Left lung (tissue), 10 donors: ENCODE measurements around the gene SLC9A5. TPM values are rescaled to one million over a fixed set of nuclear protein-coding genes. Genes with fewer than 3 reads are reported as not detected.

Experiments
- ATAC-seq: fragments of 200-7000 bp; cut with Tn5 transposase; one replicate; pipeline ENCODE4 v1.9.1; 2020; ENCODE audit warnings: moderate library complexity
- DNase-seq, 4 donors: peaks; one replicate each; pipeline ENCODE4 v3.0.0-alpha.2; 2013 to 2020
- H3K27ac ChIP-seq, 2 donors: fragments of 200-600 bp; sonication (generic) in 1 of 2; one replicate each; pipeline versions ENCODE4 v1.5.0 to v1.8.0; 2020 to 2021
- H3K27me3 ChIP-seq, 2 donors: fragments of 200-600 bp; sonication (generic) in 1 of 2; one replicate each; pipeline versions ENCODE4 v1.5.0 to v1.8.0; 2020 to 2021
- H3K36me3 ChIP-seq, 2 donors: fragments of 200-600 bp; sonication (generic) in 1 of 2; one replicate each; pipeline versions ENCODE4 v1.5.0 to v1.8.0; 2020 to 2021
- H3K4me1 ChIP-seq, 2 donors: fragments of 200-600 bp; one replicate each; pipeline ENCODE4 v1.8.0; 2021
- H3K4me3 ChIP-seq, 2 donors: fragments of 200-600 bp; sonication (generic) in 1 of 2; one replicate each; pipeline versions ENCODE4 v1.5.0 to v1.8.0; 2020 to 2021; ENCODE audit warnings: mild to moderate bottlenecking in 1 of 2
- H3K9me3 ChIP-seq, 2 donors: fragments of 200-600 bp; sonication (generic) in 1 of 2; one replicate each; pipeline versions ENCODE4 v1.5.0 to v1.8.0; 2020 to 2021
- intact Hi-C, 2 donors: fragments of 100-400 bp; cut with DNase I; formaldehyde crosslinking; loops; one replicate each; pipeline versions ENCODE4 v1.11.2 to v1.14.2; 2022
- polyA plus RNA-seq, 6 donors: library from polyadenylated mRNA; unstranded; fragments of 120-200 nt; gene quantifications; one replicate each; pipeline ENCODE4 v1.2.1, GENCODE V29; 2013; ENCODE audit not compliant: insufficient read length in 6 of 6
- total RNA-seq, 2 donors: library from RNA; stranded (reverse); fragmentation: NEBNext Ultra II Directional; extraction: Animal tissue kit (Norgen Biotek cat#: 25700); gene quantifications; one replicate each; pipeline ENCODE4 v1.2.1, GENCODE V29; 2021
- TF ChIP-seq, protein P1 (sequence below), 2 donors: fragments of 200-600 bp; sonication (generic) in 1 of 2; IDR thresholded peaks; one replicate each; pipeline versions ENCODE4 v1.5.0 to v1.8.0; 2021; ENCODE audit warnings: antibody characterized with exemption in 2 of 2
- donor health status: DM: no; HTN: yes; CAD: no.
- donor health status: DM: no; HTN: no; CAD: no.

The SLC9A5 gene
- total and polyA plus RNA-seq, 8 donors, result 3.2 to 26.1 (median 20.9) TPM

DNA sequence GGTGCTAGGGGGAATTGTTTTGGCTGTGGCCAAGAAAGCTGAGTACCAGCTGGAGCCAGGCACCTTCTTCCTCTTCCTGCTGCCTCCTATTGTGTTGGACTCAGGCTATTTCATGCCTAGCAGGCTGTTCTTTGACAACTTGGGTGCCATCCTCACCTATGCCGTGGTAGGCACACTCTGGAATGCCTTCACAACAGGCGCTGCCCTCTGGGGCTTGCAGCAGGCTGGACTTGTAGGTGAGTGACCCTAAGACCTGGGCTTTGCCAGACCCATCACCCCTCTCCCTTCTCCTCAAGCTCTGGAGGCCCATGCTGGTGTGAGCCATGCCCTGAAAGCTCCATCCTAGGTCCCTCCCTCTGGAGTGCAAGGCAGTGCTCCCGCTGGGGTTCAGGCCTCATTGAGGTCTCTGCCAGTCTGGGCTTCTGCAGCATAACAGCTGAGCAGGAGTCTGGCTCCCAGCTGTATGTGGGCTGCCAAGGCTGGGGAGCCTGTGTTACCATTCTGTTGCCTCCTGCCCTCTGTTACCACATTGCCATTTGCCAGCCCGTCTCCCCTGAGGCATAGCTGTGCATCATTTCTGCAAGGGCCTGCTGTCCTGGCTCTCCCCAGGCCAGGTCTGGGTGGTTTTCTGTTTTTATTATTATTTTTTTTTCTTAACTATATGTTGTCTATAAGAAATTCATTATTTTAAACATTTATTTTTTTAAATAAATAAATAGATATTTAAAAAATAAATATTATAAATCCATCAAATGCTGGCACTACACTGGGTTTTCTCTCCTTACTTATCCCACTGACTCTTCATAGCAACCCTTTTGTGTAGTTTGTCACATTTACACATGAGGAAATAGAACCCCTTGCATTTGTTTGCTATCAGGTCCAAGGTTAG is 4.1 kb downstream of the SLC9A5 start:
- Histone ChIP-seq H3K4me1 (peaks cover 10 to 16% of the 10 kb centered on the region in 2 donors), H3K4me3 (no peak overlapping the region), H3K9me3 (no peaks in the 10 kb centered on the region), H3K36me3 (no peaks in the 10 kb centered on the region), H3K27ac (no peak overlapping the region), H3K27me3 (peaks cover 0 to 33% of the 10 kb centered on the region in 2 donors)
- intact Hi-C loops, result no loop called here
- ATAC-seq (no peak), DNase-seq (no peak)
- TF ChIP-seq, protein P1, sequence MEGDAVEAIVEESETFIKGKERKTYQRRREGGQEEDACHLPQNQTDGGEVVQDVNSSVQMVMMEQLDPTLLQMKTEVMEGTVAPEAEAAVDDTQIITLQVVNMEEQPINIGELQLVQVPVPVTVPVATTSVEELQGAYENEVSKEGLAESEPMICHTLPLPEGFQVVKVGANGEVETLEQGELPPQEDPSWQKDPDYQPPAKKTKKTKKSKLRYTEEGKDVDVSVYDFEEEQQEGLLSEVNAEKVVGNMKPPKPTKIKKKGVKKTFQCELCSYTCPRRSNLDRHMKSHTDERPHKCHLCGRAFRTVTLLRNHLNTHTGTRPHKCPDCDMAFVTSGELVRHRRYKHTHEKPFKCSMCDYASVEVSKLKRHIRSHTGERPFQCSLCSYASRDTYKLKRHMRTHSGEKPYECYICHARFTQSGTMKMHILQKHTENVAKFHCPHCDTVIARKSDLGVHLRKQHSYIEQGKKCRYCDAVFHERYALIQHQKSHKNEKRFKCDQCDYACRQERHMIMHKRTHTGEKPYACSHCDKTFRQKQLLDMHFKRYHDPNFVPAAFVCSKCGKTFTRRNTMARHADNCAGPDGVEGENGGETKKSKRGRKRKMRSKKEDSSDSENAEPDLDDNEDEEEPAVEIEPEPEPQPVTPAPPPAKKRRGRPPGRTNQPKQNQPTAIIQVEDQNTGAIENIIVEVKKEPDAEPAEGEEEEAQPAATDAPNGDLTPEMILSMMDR (IDR thresholded peaks at IDR 0.05), result no peak

DNA sequence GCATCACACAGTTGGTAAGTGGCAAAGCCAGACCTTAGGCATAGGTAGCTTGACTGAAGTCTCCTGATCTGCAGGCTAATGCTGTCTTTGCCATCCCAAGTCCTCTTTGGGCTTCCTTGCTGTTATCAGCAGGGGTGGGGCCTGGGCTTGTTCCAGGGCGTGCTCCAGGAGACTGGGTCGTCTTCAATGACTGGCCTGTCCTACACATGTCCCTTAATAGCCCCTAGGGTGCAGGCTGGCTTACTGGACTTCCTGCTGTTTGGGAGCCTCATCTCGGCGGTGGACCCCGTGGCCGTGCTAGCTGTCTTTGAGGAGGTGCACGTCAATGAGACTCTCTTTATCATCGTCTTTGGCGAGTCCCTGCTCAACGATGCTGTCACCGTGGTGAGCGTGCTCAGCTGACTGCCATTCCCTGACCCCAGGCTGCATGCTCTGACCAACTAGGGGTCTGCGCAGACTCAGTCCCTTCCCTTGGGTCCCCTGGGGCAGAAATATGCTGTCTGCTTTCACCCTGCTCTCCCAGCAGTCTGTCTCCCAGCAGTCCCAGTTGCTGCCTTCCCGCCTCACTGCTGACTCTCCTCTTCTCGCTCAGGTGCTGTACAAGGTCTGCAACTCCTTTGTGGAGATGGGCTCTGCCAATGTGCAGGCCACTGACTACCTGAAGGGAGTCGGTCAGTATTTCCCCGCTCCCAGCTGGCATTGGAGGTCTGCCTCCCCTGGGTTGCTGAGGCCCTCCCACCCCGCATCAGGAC is 6.2 kb downstream of the SLC9A5 start:
- intact Hi-C loops, result no loop called here
- Histone ChIP-seq H3K4me3 (no peak overlapping the region), H3K4me1 (no peaks in the 10 kb centered on the region), H3K9me3 (no peaks in the 10 kb centered on the region), H3K36me3 (no peaks in the 10 kb centered on the region), H3K27me3 (peaks cover 0 to 12% of the 10 kb centered on the region in 2 donors), H3K27ac (no peak overlapping the region)
- DNase-seq (no peak), ATAC-seq (no peak)
- TF ChIP-seq, protein P1 (IDR thresholded peaks at IDR 0.05), result no peak

DNA sequence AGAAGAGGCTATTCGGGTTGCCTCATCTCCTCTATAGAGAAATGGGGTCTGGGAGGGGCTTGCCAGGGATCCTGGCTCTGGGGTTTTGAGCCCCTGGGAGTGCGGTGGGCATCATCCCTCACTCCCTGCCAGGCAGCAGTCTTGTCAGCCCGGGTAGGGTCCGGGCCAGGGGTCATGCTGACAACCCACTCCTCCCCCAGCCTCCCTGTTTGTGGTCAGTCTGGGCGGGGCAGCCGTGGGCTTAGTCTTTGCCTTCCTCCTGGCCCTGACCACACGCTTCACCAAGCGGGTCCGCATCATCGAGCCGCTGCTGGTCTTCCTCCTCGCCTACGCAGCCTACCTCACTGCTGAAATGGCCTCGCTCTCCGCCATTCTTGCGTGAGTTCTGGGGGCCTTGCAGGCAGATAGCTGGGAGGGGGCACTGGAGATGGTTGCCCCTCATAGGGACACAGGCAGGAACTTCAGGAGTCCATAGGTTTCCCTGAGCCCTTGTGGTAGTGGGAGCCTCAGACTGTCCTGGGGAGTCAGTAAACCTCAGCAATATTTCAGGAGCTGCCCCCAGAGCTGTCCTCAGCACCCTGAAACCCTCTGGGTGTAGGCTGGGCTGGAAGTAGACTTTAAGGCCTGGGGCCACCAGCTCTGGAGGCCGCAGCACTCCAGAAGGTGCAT is 6.9 kb downstream of the SLC9A5 start:
- Histone ChIP-seq H3K4me3 (no peak overlapping the region), H3K4me1 (no peaks in the 10 kb centered on the region), H3K9me3 (no peaks in the 10 kb centered on the region), H3K27me3 (peaks cover 0 to 5% of the 10 kb centered on the region in 2 donors), H3K27ac (no peak overlapping the region), H3K36me3 (no peaks in the 10 kb centered on the region)
- no peak for ATAC-seq
- TF ChIP-seq, protein P1 (IDR thresholded peaks at IDR 0.05), result no peak
- DNase-seq, result no peak
- intact Hi-C loops, result no loop called here

DNA sequence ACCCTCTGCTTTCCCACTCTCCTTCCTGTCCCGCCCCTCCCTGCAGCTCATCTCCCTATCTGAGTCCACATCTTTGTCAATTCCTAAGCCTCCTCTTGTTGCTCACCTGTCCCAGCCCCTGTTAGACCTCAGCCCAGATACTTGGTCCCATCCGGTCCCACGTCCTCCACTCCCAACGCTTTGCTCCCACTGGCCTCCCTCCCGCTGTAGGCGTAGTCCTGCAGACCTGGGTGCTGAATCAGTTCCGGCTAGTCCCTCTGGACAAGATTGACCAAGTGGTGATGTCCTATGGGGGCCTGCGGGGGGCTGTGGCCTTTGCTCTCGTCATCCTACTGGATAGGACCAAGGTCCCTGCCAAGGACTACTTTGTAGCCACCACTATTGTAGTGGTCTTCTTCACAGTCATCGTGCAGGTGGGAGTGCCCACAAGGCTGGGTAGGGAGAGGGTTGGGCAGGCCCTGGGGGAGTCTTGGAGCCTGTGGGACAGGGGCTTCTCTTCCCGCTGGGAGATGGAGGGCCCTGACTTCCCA is 8.0 kb downstream of the SLC9A5 start:
- H3K27ac ChIP-seq, result no peak overlapping the region
- H3K36me3 ChIP-seq, result no peaks in the 10 kb centered on the region
- intact Hi-C loops, result no loop called here
- TF ChIP-seq, protein P1 (IDR thresholded peaks at IDR 0.05), result no peak
- H3K9me3 ChIP-seq, result no peaks in the 10 kb centered on the region
- H3K27me3 ChIP-seq, result no peaks in the 10 kb centered on the region
- H3K4me1 ChIP-seq, result no peaks in the 10 kb centered on the region
- H3K4me3 ChIP-seq, result no peak overlapping the region
- DNase-seq (no peak), ATAC-seq (no peak)
